GM13976 (cell line): ENCODE results near the gene GTF2H1.

Experiments
- DNase-seq: peaks from one replicate; pipeline ENCODE4 v3.0.0; 2012; ENCODE audit warnings: low spot score
- in situ Hi-C: fragments of 300-500 bp; cut with MboI; formaldehyde crosslinking; loops from one replicate; pipeline ENCODE4 v1.12.0; 2022; ENCODE audit warnings: low sequenced_read_pairs, mixed read lengths, inconsistent platforms; ENCODE audit not compliant: unreplicated experiment
- TF ChIP-seq, protein P1 (sequence below): IDR thresholded peaks from 2 replicates; pipeline ENCODE4 v1.5.1; 2012; ENCODE audit warnings: borderline replicate concordance, mild to moderate bottlenecking; ENCODE audit not compliant: insufficient read depth; ENCODE audit errors: extremely low read depth, missing control alignments, control extremely low read depth

The GTF2H1 gene

DNA sequence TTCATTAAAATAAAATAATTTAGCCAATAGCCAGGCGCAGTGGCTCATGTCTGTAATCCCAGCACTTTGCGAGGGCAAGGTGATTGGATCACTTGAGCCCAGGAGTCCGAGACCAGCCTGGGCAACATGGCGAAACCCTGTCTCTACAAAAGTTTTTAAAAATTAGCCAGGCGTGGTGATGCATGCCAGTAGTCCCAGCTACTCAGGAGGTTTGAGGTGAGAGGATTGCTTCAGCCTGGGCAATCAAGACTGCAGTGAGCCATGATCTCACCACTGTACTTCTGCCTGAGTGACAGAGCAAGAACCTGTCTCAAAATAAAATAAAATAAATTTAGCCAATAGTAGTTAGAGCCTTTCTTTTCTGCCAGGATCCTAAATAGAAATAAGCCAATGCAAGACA, 12.7 kb upstream of the GTF2H1 start:
- no peak for DNase-seq
- in situ Hi-C loops: no loop called here
- TF ChIP-seq, protein P1, sequence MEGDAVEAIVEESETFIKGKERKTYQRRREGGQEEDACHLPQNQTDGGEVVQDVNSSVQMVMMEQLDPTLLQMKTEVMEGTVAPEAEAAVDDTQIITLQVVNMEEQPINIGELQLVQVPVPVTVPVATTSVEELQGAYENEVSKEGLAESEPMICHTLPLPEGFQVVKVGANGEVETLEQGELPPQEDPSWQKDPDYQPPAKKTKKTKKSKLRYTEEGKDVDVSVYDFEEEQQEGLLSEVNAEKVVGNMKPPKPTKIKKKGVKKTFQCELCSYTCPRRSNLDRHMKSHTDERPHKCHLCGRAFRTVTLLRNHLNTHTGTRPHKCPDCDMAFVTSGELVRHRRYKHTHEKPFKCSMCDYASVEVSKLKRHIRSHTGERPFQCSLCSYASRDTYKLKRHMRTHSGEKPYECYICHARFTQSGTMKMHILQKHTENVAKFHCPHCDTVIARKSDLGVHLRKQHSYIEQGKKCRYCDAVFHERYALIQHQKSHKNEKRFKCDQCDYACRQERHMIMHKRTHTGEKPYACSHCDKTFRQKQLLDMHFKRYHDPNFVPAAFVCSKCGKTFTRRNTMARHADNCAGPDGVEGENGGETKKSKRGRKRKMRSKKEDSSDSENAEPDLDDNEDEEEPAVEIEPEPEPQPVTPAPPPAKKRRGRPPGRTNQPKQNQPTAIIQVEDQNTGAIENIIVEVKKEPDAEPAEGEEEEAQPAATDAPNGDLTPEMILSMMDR: no peak

DNA sequence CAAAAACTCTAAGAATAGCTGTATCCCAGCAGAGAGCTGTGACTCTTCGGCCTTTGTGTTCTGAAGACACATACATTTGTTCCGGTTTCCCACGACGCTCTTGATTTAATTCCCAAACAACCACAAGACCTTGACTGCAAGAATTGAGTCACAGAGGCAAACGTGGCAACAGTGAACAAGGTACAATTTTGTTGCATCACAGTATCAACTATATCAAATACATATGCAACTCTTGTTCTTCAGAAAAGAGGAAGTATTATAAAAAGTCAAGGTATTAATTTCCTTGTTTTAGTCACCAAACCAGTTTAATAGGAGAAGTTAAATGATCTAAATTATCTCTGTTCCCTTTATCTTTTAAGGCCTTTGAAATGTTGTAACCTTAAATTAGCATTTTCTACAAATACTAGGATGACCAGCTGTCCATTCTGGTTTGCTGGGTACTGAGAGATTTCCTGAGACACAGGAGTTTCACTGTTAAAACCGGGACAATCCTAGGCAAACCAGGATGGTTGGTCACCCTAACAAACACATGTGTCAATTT, 11.5 kb upstream of the GTF2H1 start:
- DNase-seq: peak; percentile 37
- in situ Hi-C loops: no loop called here
- TF ChIP-seq, protein P1: no peak

DNA sequence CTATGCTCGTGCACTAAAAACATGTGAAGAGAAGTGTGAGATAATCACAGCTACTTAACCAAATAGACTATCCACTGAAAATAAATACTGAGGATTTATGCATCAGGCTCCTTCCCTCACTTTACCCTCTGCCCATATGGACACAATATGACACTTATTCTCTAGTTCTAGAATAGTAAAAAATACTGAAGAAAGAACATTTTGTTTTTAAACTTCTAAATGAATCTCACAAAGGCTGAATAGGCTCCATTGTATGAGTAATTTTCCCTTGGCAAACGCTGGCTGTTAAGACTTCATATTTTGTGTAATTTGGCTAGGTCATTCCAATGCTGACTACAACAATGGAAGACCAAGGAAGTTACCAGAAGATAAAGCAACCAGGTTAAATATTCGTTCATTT, 10.4 kb upstream of the GTF2H1 start:
- no peak for DNase-seq
- in situ Hi-C loops: no loop called here
- TF ChIP-seq, protein P1: no peak

DNA sequence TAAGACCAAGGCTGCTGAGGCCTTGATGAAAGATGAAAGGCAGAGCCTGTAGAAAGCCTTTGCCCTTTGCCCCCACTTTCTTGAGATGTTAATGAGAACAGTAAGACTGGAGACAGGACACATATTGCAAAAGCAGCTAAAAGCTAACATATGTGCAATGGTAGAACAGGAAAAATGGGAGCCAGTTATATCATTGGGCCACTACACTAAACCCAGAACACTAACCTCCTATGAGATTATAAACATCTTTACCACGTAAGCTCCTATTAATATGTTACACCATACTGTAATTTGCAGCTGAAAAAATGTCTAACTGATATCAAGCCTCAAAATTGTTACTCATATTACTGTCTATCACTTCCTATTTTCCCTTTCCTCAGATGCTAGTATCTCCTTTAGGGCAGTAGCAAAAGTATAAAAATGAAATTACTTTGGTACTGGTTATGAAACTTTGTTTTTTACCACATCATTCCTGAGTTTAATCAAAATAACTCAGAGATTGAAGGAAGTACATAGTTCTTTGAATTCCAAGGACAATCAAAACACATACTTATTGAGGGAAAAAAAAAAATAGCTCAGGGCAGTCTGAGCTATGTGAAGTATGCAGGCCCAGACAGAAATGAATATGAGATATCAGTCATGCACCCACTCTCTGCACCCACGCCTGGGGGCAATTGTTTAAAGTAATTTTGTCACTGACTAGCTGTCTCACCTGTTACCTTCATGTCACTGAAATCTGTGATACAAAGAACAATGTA, 9.5 kb upstream of the GTF2H1 start:
- DNase-seq: no peak
- in situ Hi-C loops: no loop called here
- TF ChIP-seq, protein P1: no peak

DNA sequence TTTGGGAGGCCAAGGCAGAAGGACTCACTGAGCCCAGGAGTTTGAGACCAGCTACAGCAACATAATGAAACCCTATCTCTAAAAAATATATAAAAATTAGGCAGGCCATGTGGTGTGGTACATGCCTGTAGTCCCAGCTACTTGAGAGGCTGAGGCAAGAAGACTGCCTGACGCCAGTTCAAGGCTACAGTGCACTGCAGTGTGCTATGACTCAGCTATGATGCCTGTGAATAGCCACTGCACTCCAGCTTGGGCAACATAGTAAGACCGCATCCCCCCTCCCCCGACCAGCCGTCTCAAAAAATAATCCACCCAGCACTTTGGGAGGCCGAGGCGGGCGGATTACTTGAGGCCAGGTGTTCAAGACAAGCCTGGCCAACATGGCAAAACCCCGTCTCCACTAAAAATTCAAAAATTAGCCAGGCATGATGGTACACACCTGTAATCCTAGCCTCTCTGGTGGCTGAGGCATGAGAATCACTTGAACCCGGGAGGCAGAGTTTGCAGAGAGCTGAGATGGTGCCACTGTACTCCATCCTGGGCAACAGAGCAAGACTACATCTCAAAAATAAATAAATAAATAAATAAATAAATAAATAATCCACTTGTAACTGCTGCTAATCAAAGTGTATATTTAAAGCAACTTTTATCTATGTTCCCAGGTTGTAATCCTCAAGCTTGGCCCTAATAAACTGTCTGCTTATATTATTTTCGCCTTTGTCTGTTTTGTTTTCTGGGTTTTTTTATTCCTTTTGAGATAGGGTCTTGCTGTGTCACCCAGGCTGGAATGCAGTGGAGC, 8.2 kb upstream of the GTF2H1 start:
- no peak for DNase-seq
- TF ChIP-seq, protein P1: no peak
- in situ Hi-C loops: no loop called here

DNA sequence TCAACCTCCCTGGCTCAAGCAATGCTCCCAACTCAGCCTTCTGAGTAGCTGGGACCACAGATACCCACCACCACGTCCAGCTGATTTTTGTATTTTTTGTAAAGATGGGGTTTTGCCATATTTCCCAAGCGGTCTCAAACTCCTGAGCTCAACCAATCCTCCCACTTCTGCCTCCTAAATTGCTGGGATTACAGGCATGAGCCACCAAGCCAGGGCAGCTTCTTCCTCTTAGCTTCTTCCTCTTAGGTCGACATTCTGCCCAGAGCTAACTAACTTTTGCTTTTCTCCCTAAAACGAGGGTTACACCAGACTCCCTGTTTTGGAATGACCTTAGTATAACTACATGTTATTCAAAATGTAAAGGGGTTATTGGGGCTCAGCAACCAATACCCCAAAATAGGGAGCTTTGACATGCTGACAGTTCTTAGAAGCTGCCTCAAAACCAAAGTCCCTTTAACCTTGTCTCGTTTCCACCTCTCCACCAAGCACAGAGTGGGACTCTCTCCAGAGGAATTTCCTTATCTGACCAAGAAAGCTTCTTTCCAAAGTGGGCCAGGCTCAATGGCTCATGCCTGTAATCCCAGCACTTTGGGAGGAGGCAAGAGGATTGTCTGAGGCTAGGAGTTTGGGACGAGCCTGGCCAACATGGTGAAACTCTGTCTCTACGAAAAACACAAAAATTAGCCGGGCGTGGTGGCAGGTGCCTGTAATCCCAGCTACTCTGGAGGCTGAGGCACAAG, 7.4 kb upstream of the GTF2H1 start:
- in situ Hi-C loops: no loop called here
- TF ChIP-seq, protein P1: no peak
- DNase-seq: no peak
